ENCODE results near the gene GNLY. TPM values are rescaled to one million over a fixed set of nuclear protein-coding genes. Genes with fewer than 3 reads are reported as not detected.

GNLY gene
- total RNA-seq, 2 donors from 2014 or later, result 0.52 to 2.8 TPM

DNA sequence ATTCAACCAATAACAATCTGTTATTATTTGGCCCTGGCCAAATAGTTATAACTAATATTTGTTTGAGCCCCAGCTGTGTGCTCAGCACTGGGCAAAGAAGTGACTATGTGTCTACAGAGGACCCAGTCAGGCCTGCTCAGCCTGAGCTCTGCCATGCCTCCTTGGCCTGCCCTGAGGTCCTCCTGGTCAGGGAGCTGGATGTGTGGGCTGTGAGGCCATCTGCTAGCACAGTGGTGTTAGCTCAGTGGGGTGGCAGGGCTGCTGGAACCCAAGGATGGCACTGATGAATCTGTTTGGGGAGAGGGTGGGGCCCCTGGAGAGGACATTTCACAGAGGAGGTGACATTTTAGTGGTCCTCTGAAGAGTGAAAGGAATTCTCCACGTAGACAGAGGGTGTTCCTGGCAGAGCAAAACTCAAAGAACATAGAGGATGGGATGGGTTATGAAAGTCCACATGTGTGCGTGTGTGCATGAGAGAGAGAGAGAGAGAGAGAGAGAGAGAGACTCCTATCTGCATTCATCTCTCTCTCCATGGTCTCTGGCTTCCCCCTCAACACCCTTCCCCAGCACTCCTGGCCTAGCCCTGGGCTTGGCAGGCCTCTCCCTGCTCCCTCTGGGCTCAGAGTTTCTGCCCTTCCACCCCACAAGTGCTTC, 38.4 kb downstream of the GNLY start:
- no peak for DNase-seq
- no peak for ATAC-seq
- intact Hi-C loops (cut with DNase I), result no loop called here

DNA sequence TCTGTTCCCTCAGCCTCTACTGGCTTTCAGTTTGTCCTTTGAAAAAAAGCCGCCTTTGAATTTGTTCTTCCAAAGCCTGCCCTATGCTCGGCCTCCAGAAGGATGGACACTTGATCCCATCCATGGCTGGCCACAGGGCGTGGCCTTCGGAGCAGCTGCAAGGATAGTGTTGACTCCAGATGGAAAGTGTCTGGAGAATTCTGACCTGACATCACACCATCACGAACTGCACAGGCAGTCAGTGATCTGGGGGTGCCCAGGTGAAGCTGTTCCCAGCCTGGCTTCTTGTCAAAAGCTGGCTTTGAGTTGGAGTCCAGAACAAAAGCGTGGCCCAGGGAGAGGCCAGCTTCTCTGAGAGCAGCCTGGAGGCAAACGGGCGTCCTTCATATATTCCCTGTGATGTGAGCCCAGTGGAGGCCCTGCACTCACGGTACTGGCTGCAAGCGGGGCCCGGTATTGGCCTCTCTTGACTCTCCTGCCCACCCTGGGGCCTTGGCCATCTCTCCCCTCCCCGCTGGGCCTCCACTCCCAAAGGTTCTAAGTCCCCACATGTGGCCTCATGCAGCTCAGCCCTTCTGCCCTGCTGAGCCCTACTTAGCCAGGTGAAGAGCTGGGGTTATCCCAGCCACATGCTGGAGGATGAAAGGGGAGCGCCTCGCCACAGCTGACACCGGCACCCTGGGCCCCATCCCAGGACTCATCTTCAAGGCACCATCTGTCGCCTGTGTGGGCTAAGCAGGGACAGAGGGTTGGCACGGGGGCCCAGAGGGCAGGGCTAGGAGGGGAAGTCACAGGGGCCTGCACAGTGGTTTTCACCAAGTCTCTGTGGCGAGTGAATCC, 39.2 kb downstream of the GNLY start:
- intact Hi-C loops (cut with DNase I), result no loop called here
- DNase-seq (no peak), ATAC-seq (no peak)

- intact Hi-C loops (cut with DNase I), result no loop called here
- no peak for DNase-seq
- ATAC-seq, result peak; percentile 6 to 10
Measured at GRCh38 chr2:85734015-85734414, 39.9 kb downstream of the GNLY start.

DNA sequence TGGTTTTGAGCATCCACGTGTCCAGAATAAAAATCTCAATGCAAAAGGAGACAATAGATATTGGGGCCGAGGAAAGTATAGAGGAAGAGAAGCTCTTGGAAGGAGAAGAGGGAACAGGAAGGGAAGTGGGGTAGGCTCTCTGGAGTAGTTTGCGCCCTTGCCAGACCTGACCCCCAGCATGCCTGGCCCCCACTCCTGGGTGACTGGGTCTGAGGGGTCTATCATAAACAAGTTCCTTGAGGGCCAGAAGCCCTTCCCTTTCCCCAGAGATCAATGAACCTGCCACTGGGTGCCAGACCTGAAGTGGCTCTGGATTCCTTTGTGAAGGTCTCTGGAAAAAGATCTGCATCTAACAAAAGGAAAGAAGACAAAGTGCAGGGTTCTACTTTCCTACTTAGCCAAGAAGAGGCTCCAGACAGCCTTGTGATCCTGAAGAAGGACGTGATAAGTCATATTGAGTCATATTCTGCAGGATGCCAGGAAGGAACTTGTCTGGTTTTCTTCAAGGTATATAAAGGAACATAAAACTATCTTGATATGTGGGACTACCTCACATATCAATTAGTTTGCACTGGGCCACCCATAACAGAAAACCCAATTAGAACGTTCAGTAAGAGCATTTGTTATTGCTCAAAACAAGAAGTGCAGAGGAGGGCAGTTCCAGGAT, 40.9 kb downstream of the GNLY start:
- DNase-seq, result no peak
- intact Hi-C loops (cut with DNase I), result no loop called here
- ATAC-seq, result no peak

- intact Hi-C loops (cut with DNase I), result no loop called here
- DNase-seq (no peak), ATAC-seq (no peak)
Measured at GRCh38 chr2:85735691-85736090, 41.5 kb downstream of the GNLY start.

GRCh38 chr2:85736456-85737355, 42.5 kb downstream of the GNLY start:
- ATAC-seq, result no peak
- DNase-seq, result no peak
- intact Hi-C loops (cut with DNase I), result no loop called here

GRCh38 chr2:85737481-85737880, 43.3 kb downstream of the GNLY start:
- intact Hi-C loops (cut with DNase I), result no loop called here
- ATAC-seq (peak; percentile 71 to 73), DNase-seq (peak; percentile 83)

DNA sequence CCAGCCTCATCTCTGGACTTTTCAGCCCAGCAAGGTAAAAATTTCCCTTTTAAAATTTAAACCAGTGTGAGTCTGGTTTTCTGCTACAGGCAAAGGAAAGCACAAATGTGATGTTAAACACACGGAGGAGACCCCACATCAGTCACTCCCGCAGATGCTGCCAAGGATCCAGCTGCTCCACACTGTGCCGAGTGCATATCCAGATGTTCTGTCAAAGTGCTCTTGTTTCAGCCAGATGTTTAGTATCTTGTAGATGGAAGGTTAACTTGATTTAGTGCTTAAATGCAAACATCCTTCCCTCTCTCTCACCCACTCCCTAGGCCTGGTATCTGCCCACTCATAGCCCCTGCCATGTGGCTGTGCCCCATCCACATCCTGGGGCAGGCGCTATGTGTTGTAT, 43.8 kb downstream of the GNLY start:
- intact Hi-C loops (cut with DNase I), result no loop called here
- no peak for ATAC-seq
- no peak for DNase-seq

DNA sequence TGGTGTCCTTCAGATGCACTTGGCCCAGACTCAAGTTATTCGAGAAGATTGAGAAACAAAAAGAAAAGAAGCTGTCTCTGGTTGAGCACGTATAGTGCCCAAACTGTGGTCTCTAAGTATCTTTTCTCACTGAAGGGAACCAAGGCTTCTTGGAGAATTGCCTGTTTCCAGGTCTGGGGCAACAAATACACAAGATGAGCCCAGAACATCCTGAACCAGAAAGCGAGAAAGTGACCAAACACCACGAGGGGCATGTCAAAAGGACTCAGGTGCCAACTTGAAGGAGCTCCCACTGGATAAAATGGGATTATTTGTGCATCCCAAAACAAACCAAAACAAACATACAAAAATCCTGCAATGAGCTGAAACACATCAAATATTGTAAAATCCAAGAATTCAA, 46.0 kb downstream of the GNLY start:
- ATAC-seq (no peak), DNase-seq (no peak)
- intact Hi-C loops (cut with DNase I), result no loop called here

GRCh38 chr2:85741211-85741832, 47.2 kb downstream of the GNLY start:
- DNase-seq (peak; percentile 57), ATAC-seq (peak; percentile 9 to 12)
- intact Hi-C loops (cut with DNase I), result no loop called here

DNA sequence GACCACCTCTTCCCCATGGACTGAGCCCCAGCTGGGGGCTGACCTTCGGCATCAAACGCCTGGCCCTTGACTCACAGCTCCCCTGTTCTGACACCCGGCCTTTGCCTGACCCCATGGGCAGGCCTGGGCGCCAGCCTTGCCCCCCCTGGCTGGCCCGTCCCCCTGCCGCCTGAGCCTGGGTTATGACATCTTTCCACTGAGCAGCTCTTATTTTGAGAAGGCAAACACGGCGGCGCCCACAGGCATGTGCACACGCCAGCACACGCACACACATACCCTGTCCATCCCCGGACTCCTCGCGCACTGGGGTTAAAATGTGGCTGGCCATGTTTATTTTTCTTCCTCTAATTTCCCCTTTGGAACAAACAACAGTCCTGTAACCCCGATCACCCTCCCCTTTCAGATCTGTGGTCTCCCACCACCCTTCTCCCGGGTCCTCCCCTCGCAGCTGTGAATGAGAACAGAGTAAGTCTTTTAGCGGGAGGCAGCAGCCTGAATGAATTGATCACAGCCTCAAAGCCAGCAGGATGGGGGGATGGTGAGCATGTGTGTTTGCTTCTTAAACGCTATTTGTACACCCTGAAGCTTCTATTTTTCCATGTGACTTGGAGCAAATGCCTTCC, 47.8 kb downstream of the GNLY start:
- ATAC-seq (peak; percentile 49 to 62), DNase-seq (peak; percentile 83)
- intact Hi-C loops (cut with DNase I), result no loop called here

- intact Hi-C loops (cut with DNase I), result no loop called here
- DNase-seq, result peak; percentile 68
- peak in 1 of 2 donors; percentile 46 for ATAC-seq
Measured at GRCh38 chr2:85743304-85743978, 49.3 kb downstream of the GNLY start.

- intact Hi-C loops (cut with DNase I), result no loop called here
- ATAC-seq (no peak), DNase-seq (no peak)
Measured at GRCh38 chr2:85744055-85744454, 49.9 kb downstream of the GNLY start.

GRCh38 chr2:85744741-85745601, 50.8 kb downstream of the GNLY start:
- DNase-seq (no peak), ATAC-seq (peak; percentile 6 to 23)
- intact Hi-C loops (cut with DNase I), result no loop called here

GRCh38 chr2:85745619-85746018, 51.5 kb downstream of the GNLY start:
- ATAC-seq (no peak), DNase-seq (peak; percentile 13)
- intact Hi-C loops (cut with DNase I), result no loop called here

- no peak for ATAC-seq
- DNase-seq, result peak; percentile 9
- intact Hi-C loops (cut with DNase I), result no loop called here
Measured at GRCh38 chr2:85746321-85747004, 52.3 kb downstream of the GNLY start.
